Stimulated activated CD4-positive, alpha-beta T cell treated with anti-CD3 and anti-CD28 coated beads, Interleukin-4, amount 100 ng/mL, for 1 hour (primary cell): ENCODE results near the gene OCA2.
A peak's percentile ranks its signal among the peaks of the same experiment; 100 is the strongest.
"Not testable (repeated sequence)": the region's sequence is repeated elsewhere in the genome, so short reads cannot be mapped to it uniquely, and the experiment has no call there.

Source experiments
- DNase-seq: peaks from one replicate; pipeline ENCODE4 v3.0.0-alpha.2; 2020

Gene OCA2

GRCh38 chr15:28098766-28099554 lies at the start of gene OCA2:
Gene OCA2 (minus strand): TSS chr15:28099315. CDS start chr15:28081874, 17,441 bp downstream.
- DNase-seq = peak; percentile 70

- DNase-seq = no peak
These were observed 48.7 kb upstream of the OCA2 start for GRCh38 chr15:28147801-28148200.

DNA sequence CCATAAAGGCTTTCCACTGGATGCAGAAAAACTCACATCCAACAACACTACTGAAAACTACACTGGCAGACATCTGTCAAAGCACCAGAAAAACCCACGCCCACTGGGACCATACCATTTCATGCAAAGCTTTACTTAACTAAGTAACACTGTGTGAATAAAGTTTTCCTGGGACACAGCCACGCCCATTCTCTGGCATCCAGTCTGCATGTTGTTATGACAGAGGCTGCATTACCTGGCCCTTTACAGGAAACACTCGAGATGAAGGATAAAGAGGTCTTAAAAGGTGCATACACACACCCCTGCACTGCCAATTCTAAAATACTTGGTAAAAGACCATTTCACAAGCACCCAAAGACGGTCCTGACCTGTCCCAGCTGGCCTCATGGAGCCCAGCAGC lies 46.3 kb upstream of the OCA2 start:
- not testable (repeated sequence) for DNase-seq

- no peak for DNase-seq
These were observed 40.9 kb upstream of the OCA2 start for GRCh38 chr15:28140062-28140461.

DNA sequence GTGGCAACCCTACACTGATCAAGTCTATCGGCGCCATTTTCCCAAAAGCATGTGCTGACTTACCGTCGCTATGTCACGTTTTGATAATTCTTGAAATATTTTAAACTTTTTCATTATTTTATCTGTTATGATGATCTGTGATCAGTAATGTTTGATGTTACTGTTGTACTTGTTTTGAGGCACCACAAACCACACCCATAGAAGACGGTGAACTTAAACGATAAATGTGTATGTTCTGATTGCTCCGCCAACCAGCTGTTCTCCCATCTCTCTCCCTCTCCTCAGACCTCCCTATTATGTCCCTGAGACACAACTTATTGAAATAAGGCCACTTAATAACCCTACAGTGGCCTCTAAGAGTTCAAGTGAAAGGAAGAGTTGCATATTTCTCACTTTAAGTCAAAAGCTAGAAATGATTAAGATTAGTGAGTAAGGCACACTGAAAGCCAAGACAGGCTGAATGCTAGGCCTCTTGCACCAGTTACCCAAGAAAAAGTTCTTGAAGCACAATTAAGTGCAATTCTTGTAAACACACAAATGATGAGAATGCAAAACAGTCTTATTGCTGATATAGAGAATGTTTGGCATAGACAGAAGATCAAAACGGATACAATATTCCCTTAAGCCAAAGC lies 38.4 kb upstream of the OCA2 start:
- not testable (repeated sequence) for DNase-seq

DNA sequence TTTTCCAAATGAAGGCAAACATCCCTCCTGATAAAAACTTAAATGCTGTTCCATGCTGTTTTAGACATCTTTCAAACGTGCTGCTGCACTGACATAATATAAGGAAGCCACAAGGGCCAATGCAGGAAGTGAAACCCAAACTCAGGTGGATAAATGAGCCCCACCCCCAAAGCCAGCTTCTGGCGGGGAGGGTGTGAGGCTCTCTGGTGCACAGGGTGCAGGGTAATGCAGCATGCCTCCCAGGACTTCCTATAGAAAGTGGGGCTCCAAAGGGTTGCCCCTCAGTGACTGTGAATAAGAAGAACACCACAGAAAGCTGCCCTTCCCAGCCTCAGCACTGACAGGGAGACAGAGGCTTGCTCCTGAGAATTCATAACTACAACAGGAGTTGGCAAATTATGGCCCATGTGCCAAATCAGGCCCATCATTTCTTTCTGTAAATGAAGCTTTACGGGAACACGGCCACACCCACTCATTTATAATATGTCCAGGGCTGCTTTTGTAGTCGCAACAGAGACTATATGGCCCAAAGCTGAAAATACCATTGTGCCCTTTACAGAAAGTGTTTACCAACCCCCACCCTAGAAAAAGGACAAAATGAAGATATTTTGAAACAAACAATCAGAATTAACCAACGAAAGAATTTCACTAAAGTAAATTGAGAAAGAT lies 37.3 kb upstream of the OCA2 start:
- not testable (repeated sequence) for DNase-seq

- no peak for DNase-seq
These were observed 34.2 kb upstream of the OCA2 start for GRCh38 chr15:28133281-28133680.

- no peak for DNase-seq
These were observed 33.6 kb upstream of the OCA2 start for GRCh38 chr15:28132524-28133275.

GRCh38 chr15:28131946-28132345 lies 32.8 kb upstream of the OCA2 start:
- no peak for DNase-seq

GRCh38 chr15:28131400-28131799 lies 32.3 kb upstream of the OCA2 start:
- no peak for DNase-seq

DNA sequence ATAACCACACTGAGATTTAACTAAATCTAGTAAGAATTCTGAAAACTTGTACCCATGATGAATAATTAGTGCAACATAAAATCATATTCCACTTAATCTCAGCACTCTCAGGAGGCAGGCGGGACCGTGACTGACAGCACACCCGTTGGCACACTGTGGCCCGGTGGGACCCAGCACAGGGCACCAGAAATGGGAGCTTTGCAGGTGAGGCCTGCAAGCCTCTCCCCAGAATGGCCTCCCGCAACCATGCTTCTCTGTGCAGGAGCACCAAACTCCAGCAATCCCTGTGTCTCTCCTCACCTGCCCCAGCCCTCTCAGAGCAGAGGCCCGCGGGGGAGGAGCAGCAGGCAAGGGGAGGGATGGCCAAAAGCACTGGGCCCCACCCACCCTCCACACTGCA lies 31.5 kb upstream of the OCA2 start:
- no peak for DNase-seq

GRCh38 chr15:28129231-28129848 lies 30.2 kb upstream of the OCA2 start:
- DNase-seq = no peak

DNA sequence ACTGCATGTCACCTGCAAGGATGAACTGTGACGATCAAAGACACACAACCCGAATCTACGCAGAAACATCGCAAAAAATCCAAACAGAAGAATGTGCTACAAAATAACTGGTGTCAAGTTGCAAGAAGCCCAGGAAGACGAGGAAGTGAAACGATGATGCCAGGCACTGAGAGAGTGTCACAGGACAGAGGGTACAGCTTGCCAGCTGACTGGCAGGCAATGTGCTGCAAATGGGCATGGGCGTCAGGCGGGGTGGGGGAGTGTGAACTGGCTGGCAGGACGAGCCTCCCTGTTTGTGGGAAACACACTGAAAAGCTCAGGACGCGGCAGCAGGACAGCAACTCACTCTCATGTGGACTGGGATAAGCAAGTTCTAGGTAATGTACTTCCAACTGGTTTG lies 28.9 kb upstream of the OCA2 start:
- DNase-seq = no peak

DNA sequence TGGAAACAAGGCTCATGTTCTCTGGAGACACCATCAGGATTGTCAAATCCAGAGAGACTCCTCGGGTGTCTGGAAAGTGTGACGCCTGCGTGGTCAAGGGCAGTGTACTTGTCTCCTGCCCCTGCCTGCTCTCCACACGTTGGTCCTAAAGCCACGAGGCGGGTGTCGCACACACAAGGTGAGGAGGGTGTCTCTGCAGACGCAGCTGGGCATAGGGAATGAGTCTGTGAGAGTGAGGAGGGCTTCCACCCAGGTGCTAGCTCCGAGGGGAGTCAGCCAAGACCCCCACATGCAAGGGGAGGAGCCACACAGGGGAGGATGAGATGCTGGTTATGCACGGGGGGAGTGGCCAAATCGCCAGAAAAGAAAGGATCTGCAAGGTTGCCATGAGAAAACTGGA lies 27.9 kb upstream of the OCA2 start:
- no peak for DNase-seq

DNA sequence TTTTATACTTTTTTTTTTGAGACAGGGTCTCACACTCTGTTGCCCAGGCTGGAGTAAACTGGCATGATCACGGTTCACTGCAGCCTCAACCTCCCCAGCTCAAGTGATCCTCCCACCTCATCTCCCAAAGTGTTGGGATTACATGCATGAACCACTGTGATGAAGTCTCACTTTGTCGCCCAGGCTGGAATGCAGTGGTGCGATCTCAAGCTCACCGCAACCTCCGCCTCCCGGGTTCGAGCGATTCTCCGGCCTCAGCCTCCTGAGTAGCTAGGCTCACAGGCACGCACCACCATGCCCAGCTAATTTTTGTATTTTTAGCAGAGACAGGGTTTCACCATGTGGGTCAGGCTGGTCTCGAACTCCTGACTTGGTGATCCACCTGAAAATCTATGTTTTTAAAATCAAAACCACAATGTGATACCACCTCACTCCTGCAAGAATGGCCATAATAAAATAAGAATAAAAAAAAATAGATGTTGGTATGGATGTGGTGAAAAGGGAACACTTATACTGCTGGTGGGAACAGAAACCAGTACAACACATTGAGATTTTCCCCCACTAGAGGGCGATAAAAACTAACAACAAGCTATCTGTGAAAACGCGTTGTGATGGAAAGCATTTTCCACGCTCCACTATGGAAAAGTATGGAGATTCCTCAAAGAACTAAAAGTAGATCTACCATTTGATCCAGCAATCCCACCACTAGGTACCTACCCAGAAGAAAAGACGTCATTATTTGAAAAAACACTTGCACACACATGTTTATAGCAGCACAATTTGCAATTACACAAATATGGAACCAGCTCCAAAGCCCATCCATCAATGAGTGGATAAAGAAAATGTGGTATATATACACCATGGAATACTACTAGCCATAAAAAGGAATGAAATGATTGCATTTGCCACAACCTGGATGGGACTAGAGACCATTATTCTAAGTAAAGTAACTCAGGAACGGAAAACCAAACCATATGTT lies 26.8 kb upstream of the OCA2 start:
- no peak for DNase-seq

GRCh38 chr15:28124841-28125240 lies 25.7 kb upstream of the OCA2 start:
- no peak for DNase-seq

GRCh38 chr15:28123408-28124023 lies 24.4 kb upstream of the OCA2 start:
- DNase-seq = peak; percentile 52

GRCh38 chr15:28122038-28122949 lies 23.2 kb upstream of the OCA2 start:
- no peak for DNase-seq

DNA sequence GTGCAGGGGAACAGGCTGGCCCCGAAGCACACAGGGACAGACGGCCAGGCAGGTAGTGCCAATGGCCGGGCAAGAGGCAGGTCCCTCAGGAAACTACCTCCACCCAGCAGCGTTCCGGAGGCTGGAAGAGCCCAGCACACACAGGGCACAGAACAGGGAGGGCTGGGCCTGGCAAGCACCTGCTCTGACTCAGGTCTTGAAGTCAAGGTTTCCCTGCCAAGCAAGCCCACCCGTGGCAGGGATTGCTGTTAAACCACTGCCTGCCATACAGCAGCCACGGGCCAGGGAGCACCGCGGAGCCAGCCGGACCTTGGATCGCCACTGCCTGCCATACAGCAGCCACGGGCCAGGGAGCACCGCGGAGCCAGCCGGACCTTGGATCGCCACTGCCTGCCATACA lies 22.5 kb upstream of the OCA2 start:
- not testable (repeated sequence) for DNase-seq

- no peak for DNase-seq
These were observed 21.2 kb upstream of the OCA2 start for GRCh38 chr15:28120359-28120640.
